Measurements from ENCODE around the gene RIC8A.
A peak's percentile ranks its signal among the peaks of the same experiment; 100 is the strongest.

Gene RIC8A

GRCh38 chr11:241634-242033 lies 34.1 kb downstream of the RIC8A start:
- TF ChIP-seq CEBPB (IDR thresholded peaks at IDR 0.05), result no peak
- no peak for TF ChIP-seq YY1 (IDR thresholded peaks at IDR 0.05; ENCODE audit: low read depth)
- no peak for TF ChIP-seq MAX (IDR thresholded peaks at IDR 0.05)
- TF ChIP-seq TEAD4 (IDR thresholded peaks at IDR 0.05), result no peak
- TF ChIP-seq EGR1 (IDR thresholded peaks at IDR 0.05), result no peak
- no peak for TF ChIP-seq FOXM1 (IDR thresholded peaks at IDR 0.05; ENCODE audit: borderline replicate concordance, low read depth)
- TF ChIP-seq USF1 (IDR thresholded peaks at IDR 0.05), result no peak
- no peak for TF ChIP-seq CREB1 (IDR thresholded peaks at IDR 0.05; ENCODE audit: low read depth)

- TF ChIP-seq TEAD4 (IDR thresholded peaks at IDR 0.05), result no peak
- no peak for TF ChIP-seq REST (IDR thresholded peaks at IDR 0.05; ENCODE audit: low read depth)
- no peak for TF ChIP-seq TAF1 (IDR thresholded peaks at IDR 0.05; ENCODE audit: low read depth)
Measured at GRCh38 chr11:244376-244775, 36.9 kb downstream of the RIC8A start.

GRCh38 chr11:249062-249461 lies 41.6 kb downstream of the RIC8A start:
- TF ChIP-seq MAX (IDR thresholded peaks at IDR 0.05) (no peak), EP300 (IDR thresholded peaks at IDR 0.05; ENCODE audit: borderline replicate concordance) (no peak), ZBTB7A (IDR thresholded peaks at IDR 0.05; ENCODE audit: low read depth) (no peak), REST (IDR thresholded peaks at IDR 0.05; ENCODE audit: low read depth) (no peak), TAF1 (IDR thresholded peaks at IDR 0.05; ENCODE audit: low read depth) (no peak), EGR1 (IDR thresholded peaks at IDR 0.05) (no peak), FOXM1 (IDR thresholded peaks at IDR 0.05; ENCODE audit: borderline replicate concordance, low read depth) (no peak), NFIC (IDR thresholded peaks at IDR 0.05) (no peak), CEBPB (IDR thresholded peaks at IDR 0.05) (no peak)

GRCh38 chr11:250274-250673 lies 42.8 kb downstream of the RIC8A start:
- TF ChIP-seq MAX (IDR thresholded peaks at IDR 0.05) (no peak), YY1 (IDR thresholded peaks at IDR 0.05; ENCODE audit: low read depth) (no peak), TCF12 (IDR thresholded peaks at IDR 0.05; ENCODE audit: low read depth) (no peak), EGR1 (IDR thresholded peaks at IDR 0.05) (no peak), NFIC (IDR thresholded peaks at IDR 0.05) (no peak), TAF1 (IDR thresholded peaks at IDR 0.05; ENCODE audit: low read depth) (no peak), USF1 (IDR thresholded peaks at IDR 0.05) (no peak), RAD21 (IDR thresholded peaks at IDR 0.05; ENCODE audit: low read depth) (no peak), EP300 (IDR thresholded peaks at IDR 0.05; ENCODE audit: borderline replicate concordance) (no peak), ZBTB7A (IDR thresholded peaks at IDR 0.05; ENCODE audit: low read depth) (no peak), TEAD4 (IDR thresholded peaks at IDR 0.05) (no peak), CEBPB (IDR thresholded peaks at IDR 0.05) (no peak), FOXM1 (IDR thresholded peaks at IDR 0.05; ENCODE audit: borderline replicate concordance, low read depth) (no peak)

GRCh38 chr11:250740-251299 lies 43.3 kb downstream of the RIC8A start:
- TF ChIP-seq TCF12 (IDR thresholded peaks at IDR 0.05; ENCODE audit: low read depth) (no peak), ZBTB7A (IDR thresholded peaks at IDR 0.05; ENCODE audit: low read depth) (no peak), NFIC (IDR thresholded peaks at IDR 0.05) (no peak), RAD21 (IDR thresholded peaks at IDR 0.05; ENCODE audit: low read depth) (peak; percentile 58), CEBPB (IDR thresholded peaks at IDR 0.05) (no peak)

- no peak for TF ChIP-seq RAD21 (IDR thresholded peaks at IDR 0.05; ENCODE audit: low read depth)
- no peak for TF ChIP-seq CEBPB (IDR thresholded peaks at IDR 0.05)
- TF ChIP-seq FOXM1 (IDR thresholded peaks at IDR 0.05; ENCODE audit: borderline replicate concordance, low read depth), result no peak
- no peak for TF ChIP-seq EP300 (IDR thresholded peaks at IDR 0.05; ENCODE audit: borderline replicate concordance)
- no peak for TF ChIP-seq REST (IDR thresholded peaks at IDR 0.05; ENCODE audit: low read depth)
- TF ChIP-seq USF1 (IDR thresholded peaks at IDR 0.05), result no peak
- no peak for TF ChIP-seq MAX (IDR thresholded peaks at IDR 0.05)
- no peak for TF ChIP-seq ZBTB7A (IDR thresholded peaks at IDR 0.05; ENCODE audit: low read depth)
- no peak for TF ChIP-seq YY1 (IDR thresholded peaks at IDR 0.05; ENCODE audit: low read depth)
- TF ChIP-seq CREB1 (IDR thresholded peaks at IDR 0.05; ENCODE audit: low read depth), result no peak
Measured at GRCh38 chr11:251550-251949, 44.0 kb downstream of the RIC8A start.

All from Ishikawa (cell line).